ENCODE results near the gene HBG1. TPM values are rescaled to one million over a fixed set of nuclear protein-coding genes. Genes with fewer than 3 reads are reported as not detected.

The HBG1 gene
- total and polyA plus RNA-seq, 11 donors: not detected

- H3K9me3 ChIP-seq: no peaks in the 10 kb centered on the region
- intact Hi-C loops (cut with DNase I): no loop called here
- H3K27me3 ChIP-seq: peaks cover 0 to 3% (median 0%) of the 10 kb centered on the region in 9 donors
- no peaks in the 10 kb centered on the region for H3K36me3 ChIP-seq
- ATAC-seq (no peak), DNase-seq (no peak)
- H3K27ac ChIP-seq: no peak overlapping the region
- H3K4me3 ChIP-seq: no peak overlapping the region
- TF ChIP-seq CTCF (IDR thresholded peaks at IDR 0.05): no peak
- no peak for TF ChIP-seq POLR2A (IDR thresholded peaks at IDR 0.05)
- WGBS, 4 donors: 83 to 88% (median 86%) methylated on average over 5 of the region's 5 CpGs
- H3K4me1 ChIP-seq: no peaks in the 10 kb centered on the region
These were observed 14.1 kb downstream of the HBG1 start for GRCh38 chr11:5235364-5236095.

GRCh38 chr11:5234381-5234834 lies 15.2 kb downstream of the HBG1 start, which contains the start of gene HBD:
HBD (minus strand) TSS chr11:5234483; CDS start chr11:5234433, 50 bp downstream.
- no peak within 1 kb of the TSS for H3K4me3 ChIP-seq
- ATAC-seq (no peak), DNase-seq (no peak)
- H3K4me1 ChIP-seq: no peaks in the 10 kb centered on the region
- no peaks in the 10 kb centered on the region for H3K9me3 ChIP-seq
- 36 to 50% (median 42%) methylated on average over 2 of the region's 2 CpGs for WGBS, 4 donors
- H3K27me3 ChIP-seq: peaks cover 0 to 3% (median 0%) of the 10 kb centered on the region in 9 donors
- no peaks in the 10 kb centered on the region for H3K36me3 ChIP-seq
- intact Hi-C loops (cut with DNase I): no loop called here
- H3K27ac ChIP-seq: no peak within 1 kb of the TSS
- no peak for TF ChIP-seq CTCF (IDR thresholded peaks at IDR 0.05)
- no peak for TF ChIP-seq POLR2A (IDR thresholded peaks at IDR 0.05)

- intact Hi-C loops (cut with DNase I): no loop called here
- Histone ChIP-seq H3K27me3 (peaks cover 0 to 3% (median 0%) of the 10 kb centered on the region in 9 donors), H3K36me3 (no peaks in the 10 kb centered on the region), H3K4me1 (no peaks in the 10 kb centered on the region), H3K27ac (no peak overlapping the region), H3K9me3 (no peaks in the 10 kb centered on the region), H3K4me3 (no peak overlapping the region)
- no peak for ATAC-seq
- DNase-seq: no peak
- 71 to 81% (median 76%) methylated on average over 1 of the region's 1 CpG for WGBS, 4 donors
- no peak for TF ChIP-seq POLR2A (IDR thresholded peaks at IDR 0.05)
- TF ChIP-seq CTCF (IDR thresholded peaks at IDR 0.05): no peak
These were observed 16.4 kb downstream of the HBG1 start for GRCh38 chr11:5233307-5233706.

- intact Hi-C loops (cut with DNase I): no loop called here
- no peaks in the 10 kb centered on the region for H3K4me1 ChIP-seq
- H3K36me3 ChIP-seq: no peaks in the 10 kb centered on the region
- DNase-seq (no peak), ATAC-seq (no peak)
- no peak for TF ChIP-seq CTCF (IDR thresholded peaks at IDR 0.05)
- no peak for TF ChIP-seq POLR2A (IDR thresholded peaks at IDR 0.05)
- peaks cover 0 to 3% (median 0%) of the 10 kb centered on the region in 9 donors for H3K27me3 ChIP-seq
- H3K9me3 ChIP-seq: no peaks in the 10 kb centered on the region
- H3K27ac ChIP-seq: no peak overlapping the region
- 90 to 100% (median 94%) methylated on average over 2 of the region's 2 CpGs for WGBS, 4 donors
- H3K4me3 ChIP-seq: no peak overlapping the region
These were observed 16.8 kb downstream of the HBG1 start for GRCh38 chr11:5232821-5233220.

Measured in heart left ventricle (tissue), 16 donors.